ENCODE measurements around the gene TBC1D20. TPM values are rescaled to one million over a fixed set of nuclear protein-coding genes. Genes with fewer than 3 reads are reported as not detected.
"Not testable (repeated sequence)": the region's sequence is repeated elsewhere in the genome, so short reads cannot be mapped to it uniquely, and the experiment has no call there.

Gene TBC1D20
- 39.6 TPM for total RNA-seq (ENCODE audit: unreplicated experiment)
- long read RNA-seq, full-length matches to known transcripts, result 4 of 11 reads
- long read RNA-seq, partial matches to known transcripts, result 4 of 11 reads
- long read RNA-seq, other reads (novel, unspliced or antisense), result 3 of 11 reads

DNA sequence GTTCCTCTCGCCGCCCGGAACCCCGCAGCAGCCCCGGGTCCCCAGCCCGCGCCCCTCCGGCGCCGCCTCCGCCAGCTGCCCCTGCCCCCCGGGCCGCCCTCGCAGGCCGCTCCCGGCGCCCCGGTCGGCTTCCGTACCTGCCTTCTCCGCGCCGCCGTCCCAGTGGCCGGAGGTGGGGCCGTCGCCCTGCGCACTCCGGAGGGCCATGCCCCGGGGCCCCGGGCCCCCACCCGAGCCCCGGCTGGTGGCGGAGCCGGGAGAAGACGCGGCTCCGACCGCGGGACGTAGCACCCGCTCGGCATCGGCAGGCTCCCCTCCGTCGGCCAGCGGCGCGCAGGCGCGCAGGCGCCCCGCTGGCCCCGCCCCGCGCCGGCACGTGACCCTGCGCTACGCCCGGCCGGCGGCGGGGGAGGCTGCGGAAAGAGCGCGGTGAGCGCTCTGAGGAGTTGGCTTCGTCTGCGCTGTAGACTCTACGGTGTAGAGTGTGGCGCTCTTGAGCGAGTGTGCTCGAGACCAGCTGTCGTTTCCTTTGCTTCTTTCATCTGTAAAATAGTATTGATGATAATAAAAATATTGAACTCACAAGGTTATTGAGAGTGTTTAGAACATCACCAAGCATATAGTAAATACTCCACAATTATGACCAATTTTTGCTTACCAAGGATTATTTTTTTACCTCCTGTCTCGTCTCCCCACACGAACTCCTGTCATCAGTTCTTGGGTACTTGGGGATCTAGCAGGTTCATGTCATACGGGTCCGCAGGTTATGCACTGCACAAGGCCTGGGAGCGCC, at the start of gene TBC1D20:
TSS of gene TBC1D20 (minus strand) at position 335 of the 793 bp plus-strand sequence. CDS start at position 207, 128 bp downstream.
- H3K4me3 Mint-ChIP-seq (ENCODE audit: unreplicated experiment), result peak within 1 kb of the TSS; percentile 96
- H3K27ac Mint-ChIP-seq (ENCODE audit: unreplicated experiment), result peak within 1 kb of the TSS; percentile 93
- H3K9me3 Mint-ChIP-seq (ENCODE audit: unreplicated experiment), result peaks cover 8% of the 10 kb centered on the region
- H3K36me3 Mint-ChIP-seq (ENCODE audit: unreplicated experiment), result peaks cover 3% of the 10 kb centered on the region
- TF ChIP-seq CTCF (IDR thresholded peaks at IDR 0.05; ENCODE audit: partially characterized antibody, unreplicated experiment), result no peak
- peak; percentile 86 for DNase-seq
- peaks cover 22% of the 10 kb centered on the region for H3K4me1 Mint-ChIP-seq (ENCODE audit: low read depth, unreplicated experiment)
- peaks cover 11% of the 10 kb centered on the region for H3K27me3 Mint-ChIP-seq (ENCODE audit: unreplicated experiment)

- not testable (repeated sequence) for H3K27ac Mint-ChIP-seq (ENCODE audit: unreplicated experiment); H3K36me3 Mint-ChIP-seq (ENCODE audit: unreplicated experiment); H3K4me1 Mint-ChIP-seq (ENCODE audit: low read depth, unreplicated experiment); H3K27me3 Mint-ChIP-seq (ENCODE audit: unreplicated experiment); H3K4me3 Mint-ChIP-seq (ENCODE audit: unreplicated experiment); DNase-seq; H3K9me3 Mint-ChIP-seq (ENCODE audit: unreplicated experiment)
These were observed 48.2 kb upstream of the TBC1D20 start for GRCh38 chr20:510328-511057.

GRCh38 chr20:508364-508787, 46.0 kb upstream of the TBC1D20 start:
- not testable (repeated sequence) for H3K27me3 Mint-ChIP-seq (ENCODE audit: unreplicated experiment); H3K36me3 Mint-ChIP-seq (ENCODE audit: unreplicated experiment); H3K4me1 Mint-ChIP-seq (ENCODE audit: low read depth, unreplicated experiment); H3K9me3 Mint-ChIP-seq (ENCODE audit: unreplicated experiment); DNase-seq; H3K4me3 Mint-ChIP-seq (ENCODE audit: unreplicated experiment)
- peak overlapping the region; percentile 17 for H3K27ac Mint-ChIP-seq (ENCODE audit: unreplicated experiment)

DNA sequence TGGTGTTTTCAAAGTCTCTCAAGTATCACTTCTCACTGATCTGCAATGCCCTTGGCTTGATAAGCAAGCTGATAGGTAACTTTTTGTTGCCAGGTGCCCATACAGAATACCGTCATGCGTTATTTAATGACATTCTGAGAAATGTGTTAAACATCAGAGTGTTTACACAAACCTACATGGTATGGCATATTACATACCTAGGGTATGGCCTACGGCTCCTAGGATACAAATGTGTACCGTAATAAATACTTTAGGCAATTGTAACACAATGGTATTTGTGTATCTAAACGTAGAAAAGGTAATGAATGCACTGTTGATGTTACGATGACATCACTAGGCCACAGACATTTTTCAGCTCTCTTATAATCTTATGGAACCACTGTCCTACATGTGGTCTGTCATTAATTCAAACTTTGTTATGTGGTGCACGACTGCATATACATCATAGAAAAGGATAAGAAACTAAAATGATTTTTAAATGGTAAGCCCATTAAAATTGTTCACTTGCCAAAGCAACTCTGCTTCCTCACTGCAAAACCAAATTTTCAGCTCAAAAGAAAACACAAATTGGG, 45.5 kb upstream of the TBC1D20 start:
- no peak for DNase-seq
- Mint-ChIP-seq H3K36me3 (ENCODE audit: unreplicated experiment) (no peaks in the 10 kb centered on the region), H3K9me3 (ENCODE audit: unreplicated experiment) (peaks cover 3% of the 10 kb centered on the region), H3K4me1 (ENCODE audit: low read depth, unreplicated experiment) (peaks cover 5% of the 10 kb centered on the region), H3K27ac (ENCODE audit: unreplicated experiment) (no peak overlapping the region), H3K4me3 (ENCODE audit: unreplicated experiment) (no peak overlapping the region), H3K27me3 (ENCODE audit: unreplicated experiment) (peaks cover 2% of the 10 kb centered on the region)
- TF ChIP-seq CTCF (IDR thresholded peaks at IDR 0.05; ENCODE audit: partially characterized antibody, unreplicated experiment), result no peak

- Mint-ChIP-seq H3K27me3 (ENCODE audit: unreplicated experiment) (peaks cover 2% of the 10 kb centered on the region), H3K4me1 (ENCODE audit: low read depth, unreplicated experiment) (peaks cover 4% of the 10 kb centered on the region), H3K9me3 (ENCODE audit: unreplicated experiment) (peaks cover 3% of the 10 kb centered on the region), H3K4me3 (ENCODE audit: unreplicated experiment) (no peak overlapping the region), H3K36me3 (ENCODE audit: unreplicated experiment) (no peaks in the 10 kb centered on the region), H3K27ac (ENCODE audit: unreplicated experiment) (peak overlapping the region; percentile 43)
- no peak for DNase-seq
- no peak for TF ChIP-seq CTCF (IDR thresholded peaks at IDR 0.05; ENCODE audit: partially characterized antibody, unreplicated experiment)
These were observed 44.8 kb upstream of the TBC1D20 start for GRCh38 chr20:507006-507758.
